Anterior cingulate cortex (tissue), 58 donors: ENCODE measurements around the gene MYH16.
"Not testable (repeated sequence)": the region's sequence is repeated elsewhere in the genome, so short reads cannot be mapped to it uniquely, and the experiment has no call there.

ENCODE experiments used
- DNase-seq, 58 donors: peaks; one replicate each; lab custom pipeline; 2025; lab: John Stamatoyannopoulos, UW

MYH16 gene

GRCh38 chr7:99272476-99273045 lies at the start of gene MYH16:
Gene MYH16, plus strand, starts transcription at chr7:99272839.
- DNase-seq: no peak

GRCh38 chr7:99224263-99224898 lies 48.3 kb upstream of the MYH16 start:
- DNase-seq: not testable (repeated sequence)

- no peak for DNase-seq
These were observed 47.8 kb upstream of the MYH16 start for GRCh38 chr7:99224899-99225265.

- no peak for DNase-seq
These were observed 43.4 kb upstream of the MYH16 start for GRCh38 chr7:99229234-99229633.

- DNase-seq: no peak
These were observed 40.4 kb upstream of the MYH16 start for GRCh38 chr7:99232082-99232770.

- not testable (repeated sequence) for DNase-seq
These were observed 39.7 kb upstream of the MYH16 start for GRCh38 chr7:99232955-99233354.

GRCh38 chr7:99234185-99234584 lies 38.5 kb upstream of the MYH16 start:
- no peak for DNase-seq

GRCh38 chr7:99235925-99236324 lies 36.7 kb upstream of the MYH16 start:
- DNase-seq: no peak

GRCh38 chr7:99237876-99238275 lies 34.8 kb upstream of the MYH16 start:
- DNase-seq: not testable (repeated sequence)

GRCh38 chr7:99238558-99239341 lies 33.9 kb upstream of the MYH16 start:
- no peak for DNase-seq

GRCh38 chr7:99242682-99243081 lies 30.0 kb upstream of the MYH16 start:
- DNase-seq: no peak

GRCh38 chr7:99243751-99244337 lies 28.8 kb upstream of the MYH16 start:
- DNase-seq: no peak

GRCh38 chr7:99244939-99245338 lies 27.7 kb upstream of the MYH16 start:
- no peak for DNase-seq

- no peak for DNase-seq
These were observed 24.1 kb upstream of the MYH16 start for GRCh38 chr7:99248391-99249095.

- no peak for DNase-seq
These were observed 22.6 kb upstream of the MYH16 start for GRCh38 chr7:99249985-99250575.

- DNase-seq: no peak
These were observed 20.3 kb upstream of the MYH16 start for GRCh38 chr7:99252166-99252895.

- DNase-seq: no peak
These were observed 19.3 kb upstream of the MYH16 start for GRCh38 chr7:99253369-99253768.

GRCh38 chr7:99254390-99254789 lies 18.2 kb upstream of the MYH16 start:
- DNase-seq: no peak

- DNase-seq: peak in 10 of 58 donors; percentile 1 to 44 (median 9)
These were observed 17.2 kb upstream of the MYH16 start for GRCh38 chr7:99255463-99255862.
